ENCODE results near the gene AK8. TPM values are rescaled to one million over a fixed set of nuclear protein-coding genes. Genes with fewer than 3 reads are reported as not detected.

Gene AK8
- total and polyA plus RNA-seq, 2 of the 4 experiments (the other 2 are of a cell fraction) = under 0.01 to 0.09 TPM

DNA sequence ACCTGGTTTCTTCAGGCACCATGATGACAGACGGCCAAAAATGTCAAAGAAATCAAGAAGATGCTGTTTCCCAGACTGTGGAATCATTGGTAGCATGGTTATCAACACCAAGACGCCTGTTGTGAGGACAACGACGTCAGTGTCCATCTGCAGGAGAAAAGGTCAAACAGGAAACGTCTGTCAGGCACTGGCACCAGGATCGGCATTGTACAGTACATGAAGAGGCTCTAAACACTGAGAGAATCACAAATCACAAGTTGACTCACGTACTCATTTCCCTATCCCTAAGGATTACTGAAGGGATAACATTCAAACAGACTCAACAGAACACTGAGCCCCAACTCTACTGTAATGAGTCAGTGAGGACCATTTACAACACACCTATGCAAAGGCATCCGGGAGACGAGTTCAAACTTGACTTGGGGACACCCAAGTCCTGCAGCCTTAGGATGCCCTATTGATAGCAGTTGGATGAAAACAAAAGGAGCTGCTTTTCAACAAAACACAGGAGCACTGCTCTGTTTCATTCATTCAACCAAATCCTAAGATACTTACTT lies 45.3 kb upstream of the AK8 start:
- CTCF ChIA-PET = interaction anchor here (0.6 kb wide), 1 partner anchor 76 kb away, joined by 7 read pairs; no protein-coding TSS in a partner anchor
- ATAC-seq (ENCODE audit: low read depth) = no peak
- WGBS, 2 experiments (ENCODE audit: extremely low coverage in 2 of 2, insufficient read length in 1 of 2) = 73% methylated on average over 3 of the region's 9 CpGs; no CpG with 5 or more reads in 1 of the 2 experiments

More for the DNA sequence above, 45.3 kb upstream of the AK8 start:
- H3K4me3 ChIP-seq (ENCODE audit: insufficient read depth, low read depth, low read length) = no peak overlapping the region
- no peak overlapping the region for H2BK120ac ChIP-seq (ENCODE audit: low read depth, low read length)
- H2BK5ac ChIP-seq (ENCODE audit: low read depth, low read length, poor library complexity, severe bottlenecking) = no peak overlapping the region
- intact Hi-C loops (cut with micrococcal nuclease) = no loop called here
- TF ChIP-seq, protein P1, sequence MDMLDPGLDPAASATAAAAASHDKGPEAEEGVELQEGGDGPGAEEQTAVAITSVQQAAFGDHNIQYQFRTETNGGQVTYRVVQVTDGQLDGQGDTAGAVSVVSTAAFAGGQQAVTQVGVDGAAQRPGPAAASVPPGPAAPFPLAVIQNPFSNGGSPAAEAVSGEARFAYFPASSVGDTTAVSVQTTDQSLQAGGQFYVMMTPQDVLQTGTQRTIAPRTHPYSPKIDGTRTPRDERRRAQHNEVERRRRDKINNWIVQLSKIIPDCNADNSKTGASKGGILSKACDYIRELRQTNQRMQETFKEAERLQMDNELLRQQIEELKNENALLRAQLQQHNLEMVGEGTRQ (IDR thresholded peaks at IDR 0.05; ENCODE audit: low read depth, low read length) = no peak
- TF ChIP-seq POLR2A (IDR thresholded peaks at IDR 0.05; ENCODE audit: low read depth, low read length) (no peak), MXI1 (IDR thresholded peaks at IDR 0.05; ENCODE audit: borderline replicate concordance, low read depth, low read length) (no peak), RCOR1 (IDR thresholded peaks at IDR 0.05; ENCODE audit: insufficient replicate concordance, low read length) (no peak), CEBPB (IDR thresholded peaks at IDR 0.05; ENCODE audit: low read depth, low read length) (no peak), RAD21 (IDR thresholded peaks at IDR 0.05; ENCODE audit: low read length) (no peak), RFX5 (IDR thresholded peaks at IDR 0.05; ENCODE audit: low read depth, low read length) (no peak), NFE2L2 (IDR thresholded peaks at IDR 0.05; ENCODE audit: low read depth, low read length) (no peak), BHLHE40 (IDR thresholded peaks at IDR 0.05; ENCODE audit: low read depth, low read length) (no peak)
- TF ChIP-seq, protein P2, sequence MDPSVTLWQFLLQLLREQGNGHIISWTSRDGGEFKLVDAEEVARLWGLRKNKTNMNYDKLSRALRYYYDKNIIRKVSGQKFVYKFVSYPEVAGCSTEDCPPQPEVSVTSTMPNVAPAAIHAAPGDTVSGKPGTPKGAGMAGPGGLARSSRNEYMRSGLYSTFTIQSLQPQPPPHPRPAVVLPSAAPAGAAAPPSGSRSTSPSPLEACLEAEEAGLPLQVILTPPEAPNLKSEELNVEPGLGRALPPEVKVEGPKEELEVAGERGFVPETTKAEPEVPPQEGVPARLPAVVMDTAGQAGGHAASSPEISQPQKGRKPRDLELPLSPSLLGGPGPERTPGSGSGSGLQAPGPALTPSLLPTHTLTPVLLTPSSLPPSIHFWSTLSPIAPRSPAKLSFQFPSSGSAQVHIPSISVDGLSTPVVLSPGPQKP (IDR thresholded peaks at IDR 0.05; ENCODE audit: borderline replicate concordance, low read depth, low read length) = no peak
- no peak overlapping the region for H3K23ac ChIP-seq (ENCODE audit: low read depth, low read length)
- no peak overlapping the region for H2BK15ac ChIP-seq (ENCODE audit: low read depth, low read length)
- no peaks in the 10 kb centered on the region; the same call in 1 of the 2 replicates for H3K9me1 ChIP-seq (ENCODE audit: insufficient read depth, low read length)
- no peak overlapping the region for H3K4ac ChIP-seq (ENCODE audit: low read depth, low read length)
- no peaks in the 10 kb centered on the region for H3K9me3 ChIP-seq (ENCODE audit: control insufficient read depth, insufficient read depth, low read length)
- no peak overlapping the region for H2AK9ac ChIP-seq (replicated peaks; ENCODE audit: low read depth, low read length, poor library complexity)
- H3K56ac ChIP-seq (ENCODE audit: extremely low read depth, insufficient read depth, low read length) = no peak overlapping the region
- no peaks in the 10 kb centered on the region for H4K20me1 ChIP-seq (ENCODE audit: insufficient read depth, low read length)
- H2BK20ac ChIP-seq (ENCODE audit: low read depth, low read length) = no peak overlapping the region
- no peaks in the 10 kb centered on the region for H3K27me3 ChIP-seq (ENCODE audit: control insufficient read depth, insufficient read depth, low read length)
- H2AK5ac ChIP-seq (ENCODE audit: low read depth, low read length) = no peak overlapping the region
- no peak for DNase-seq
- H4K5ac ChIP-seq (ENCODE audit: low read depth, low read length) = no peak overlapping the region
- no peak overlapping the region for H3K9ac ChIP-seq (ENCODE audit: low read depth, low read length)
- H3K79me1 ChIP-seq (ENCODE audit: low read depth in 1 of 2, low read length in 2 of 2) = peaks cover 0 to 10% of the 10 kb centered on the region in 2 experiments; a peak in 3 of 4 replicates
- no peak overlapping the region for H4K8ac ChIP-seq (ENCODE audit: low read depth in 2 of 2, low read length in 2 of 2)
- no peak overlapping the region for H3K4me2 ChIP-seq (ENCODE audit: low read depth, low read length)
- in situ Hi-C loops (cut with MboI; ENCODE audit: low sequenced_read_pairs) = no loop called here
- H3K36me3 ChIP-seq (ENCODE audit: control insufficient read depth, insufficient read depth, low read length) = peaks cover 43% of the 10 kb centered on the region
- no peaks in the 10 kb centered on the region for H3K4me1 ChIP-seq (ENCODE audit: control insufficient read depth, insufficient read depth, low read length)
- no peak overlapping the region for H2AFZ ChIP-seq (replicated peaks; ENCODE audit: low read length, poor library complexity)
- no TSS peak for BruUV-seq (replicated peaks)
- H3K27ac ChIP-seq (ENCODE audit: insufficient read depth, low read length) = no peak overlapping the region
- dilution Hi-C loops (cut with HindIII; ENCODE audit: low sequenced_read_pairs, unreplicated experiment) = no loop called here
- POLR2A ChIA-PET (ENCODE audit: unreplicated experiment) = no interaction called here
- no peak overlapping the region for H3K14ac ChIP-seq (replicated peaks; ENCODE audit: low read depth, low read length)
- no peak overlapping the region for H4K91ac ChIP-seq (ENCODE audit: insufficient read depth, low read depth, low read length)
- H3K18ac ChIP-seq (ENCODE audit: low read depth, low read length) = no peak overlapping the region

Data from IMR-90 (cell line).